Right kidney (tissue), 1 donor: Measurements from ENCODE around the gene DAPK1.

ENCODE experiments used
- DNase-seq: peaks from one replicate; pipeline ENCODE4 v3.0.0-alpha.2; 2016

The DAPK1 gene

GRCh38 chr9:87713278-87713987 is 215.8 kb downstream of the DAPK1 start:
- DNase-seq = no peak

- no peak for DNase-seq
Observed at GRCh38 chr9:87713988-87714330, 216.3 kb downstream of the DAPK1 start.

GRCh38 chr9:87714819-87715218 is 217.2 kb downstream of the DAPK1 start:
- DNase-seq = no peak

GRCh38 chr9:87716141-87716540 is 218.5 kb downstream of the DAPK1 start:
- DNase-seq = no peak

GRCh38 chr9:87717456-87717855 is 219.8 kb downstream of the DAPK1 start:
- no peak for DNase-seq

GRCh38 chr9:87718231-87718630 is 220.6 kb downstream of the DAPK1 start:
- DNase-seq = no peak

GRCh38 chr9:87718852-87719612 is 221.4 kb downstream of the DAPK1 start:
- DNase-seq = no peak

GRCh38 chr9:87720173-87720572 is 222.5 kb downstream of the DAPK1 start:
- DNase-seq = no peak

- DNase-seq = no peak
Observed at GRCh38 chr9:87722393-87723088, 224.9 kb downstream of the DAPK1 start.

GRCh38 chr9:87725356-87725899 is 227.8 kb downstream of the DAPK1 start:
- no peak for DNase-seq

- DNase-seq = peak; percentile 98
Observed at GRCh38 chr9:87725900-87726709, 228.4 kb downstream of the DAPK1 start, which contains the start of gene CTSL. CTSL (plus strand) TSS chr9:87726119; CDS start chr9:87727604, 1,485 bp downstream.

GRCh38 chr9:87729246-87729645 is 231.6 kb downstream of the DAPK1 start:
- no peak for DNase-seq

GRCh38 chr9:87731321-87731720 is 233.7 kb downstream of the DAPK1 start:
- DNase-seq = no peak

- DNase-seq = no peak
Observed at GRCh38 chr9:87732344-87732743, 234.7 kb downstream of the DAPK1 start.

- no peak for DNase-seq
Observed at GRCh38 chr9:87732756-87733155, 235.1 kb downstream of the DAPK1 start.

GRCh38 chr9:87733273-87734052 is 235.8 kb downstream of the DAPK1 start:
- no peak for DNase-seq

GRCh38 chr9:87734106-87734505 is 236.4 kb downstream of the DAPK1 start:
- DNase-seq = no peak

- no peak for DNase-seq
Observed at GRCh38 chr9:87739546-87739945, 241.9 kb downstream of the DAPK1 start.

- DNase-seq = no peak
Observed at GRCh38 chr9:87740209-87740608, 242.5 kb downstream of the DAPK1 start.

- no peak for DNase-seq
Observed at GRCh38 chr9:87741326-87741725, 243.7 kb downstream of the DAPK1 start.

GRCh38 chr9:87741891-87742290 is 244.2 kb downstream of the DAPK1 start:
- DNase-seq = no peak
